ENCODE data around the gene ASNSD1.

Gene ASNSD1

DNA sequence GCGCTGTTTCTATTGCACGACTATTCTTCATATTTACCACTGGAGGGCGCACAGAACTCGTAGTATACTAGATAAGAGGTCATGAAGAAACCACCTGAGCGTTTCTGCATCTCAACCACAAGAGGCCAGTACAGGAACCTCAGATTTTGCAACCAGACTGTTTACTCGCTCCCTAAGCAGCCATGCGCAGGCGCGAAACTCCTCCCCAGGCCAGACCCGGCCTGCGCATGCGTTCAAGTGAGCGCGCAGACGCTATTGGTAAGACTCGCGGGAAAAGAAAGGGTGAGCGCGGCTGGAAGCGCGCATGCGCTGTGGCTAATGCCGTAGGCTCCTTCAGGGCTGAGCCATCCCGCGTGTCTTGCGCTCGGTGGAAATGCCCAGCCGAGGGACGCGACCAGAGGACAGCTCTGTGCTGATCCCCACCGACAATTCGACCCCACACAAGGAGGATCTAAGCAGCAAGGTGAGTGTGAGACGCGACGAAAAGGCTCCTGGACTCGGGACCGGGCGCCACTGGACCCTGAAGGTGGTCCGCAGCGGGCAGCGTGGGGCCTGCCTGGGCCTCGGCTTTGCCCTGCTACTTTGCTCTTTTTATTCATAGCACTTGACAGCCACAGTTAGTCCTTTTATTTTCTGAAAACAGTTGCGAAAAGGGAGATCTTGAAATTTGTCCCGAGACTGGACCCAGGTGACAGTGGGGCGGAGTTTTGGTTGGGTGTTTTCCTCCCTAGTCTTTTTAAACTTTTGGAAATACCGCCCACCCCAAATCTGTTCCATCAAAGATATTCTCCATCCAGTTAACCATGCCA is at the start of gene ASNSD1:
Gene ASNSD1 (plus strand): TSS at position 312 of the 809 bp plus-strand sequence. CDS start 4,674 bp downstream, outside the sequence.
- DNase-seq: peak; percentile 99

DNA sequence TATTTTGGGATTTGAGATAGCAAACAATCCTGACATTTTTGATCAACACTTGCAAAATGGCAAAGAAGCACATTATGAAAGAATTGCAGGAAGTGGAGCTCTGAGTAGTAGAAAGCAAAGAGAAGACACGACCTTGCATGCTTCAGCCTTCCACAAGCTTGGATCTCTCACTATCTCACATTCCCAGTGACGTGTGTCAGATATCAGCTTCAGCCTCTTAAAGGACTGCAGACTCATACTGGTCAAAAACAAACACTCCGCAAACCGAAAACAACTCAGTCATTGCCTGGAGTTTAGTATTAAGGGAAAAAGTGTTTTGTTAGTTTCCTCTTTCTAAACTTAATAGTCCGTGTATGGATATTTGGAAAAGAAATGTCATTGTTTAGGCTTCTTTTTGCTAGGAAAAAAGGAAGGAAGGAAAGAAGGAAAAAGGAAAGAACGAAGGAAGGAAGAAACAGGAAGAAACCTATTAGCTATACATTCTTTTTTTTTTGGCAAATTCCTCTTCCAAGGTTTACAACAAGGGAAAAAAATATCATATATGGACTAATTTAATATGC is 48.1 kb upstream of the ASNSD1 start:
- DNase-seq: no peak

GRCh38 chr2:189613650-189614420 is 47.4 kb upstream of the ASNSD1 start:
- no peak for DNase-seq

DNA sequence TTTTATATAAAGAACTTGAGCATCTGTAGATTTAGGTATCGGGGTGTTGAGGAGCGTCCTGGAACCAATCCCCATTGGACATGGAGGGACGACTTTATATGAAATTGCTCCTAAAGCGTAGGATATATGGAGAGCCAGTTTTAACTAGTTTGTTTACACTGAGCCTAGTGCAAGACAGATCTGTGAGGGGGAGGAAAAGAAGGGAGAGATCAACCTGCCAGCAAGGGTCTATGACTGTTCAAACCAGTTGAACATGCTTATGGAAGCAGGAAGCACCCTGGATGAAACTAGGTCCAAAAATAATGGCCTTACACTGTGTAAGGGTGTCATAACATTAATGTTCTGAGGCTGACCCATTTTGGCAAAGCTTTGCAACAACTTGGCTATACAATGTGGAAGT is 46.7 kb upstream of the ASNSD1 start:
- no peak for DNase-seq

GRCh38 chr2:189618197-189618596 is 43.1 kb upstream of the ASNSD1 start:
- DNase-seq: no peak

DNA sequence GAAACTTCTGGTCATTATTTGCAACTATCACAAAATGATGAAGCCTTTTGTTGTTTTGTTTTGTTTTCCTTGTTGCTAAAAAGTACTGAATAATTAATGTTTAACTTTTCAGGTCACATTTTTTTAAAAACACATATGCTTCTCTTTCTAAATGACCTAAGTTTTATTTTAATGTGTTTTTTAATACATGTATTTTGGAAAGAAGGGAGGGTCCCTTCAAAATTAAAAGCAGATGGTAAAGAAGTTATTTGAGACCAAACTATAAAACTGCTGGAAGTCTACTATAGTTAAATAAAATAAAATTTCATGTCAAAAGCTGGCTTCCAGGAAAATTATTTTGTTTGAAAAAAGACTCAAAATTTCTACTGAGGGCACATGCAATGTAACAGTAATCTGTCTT is 39.5 kb upstream of the ASNSD1 start:
- DNase-seq: no peak

DNA sequence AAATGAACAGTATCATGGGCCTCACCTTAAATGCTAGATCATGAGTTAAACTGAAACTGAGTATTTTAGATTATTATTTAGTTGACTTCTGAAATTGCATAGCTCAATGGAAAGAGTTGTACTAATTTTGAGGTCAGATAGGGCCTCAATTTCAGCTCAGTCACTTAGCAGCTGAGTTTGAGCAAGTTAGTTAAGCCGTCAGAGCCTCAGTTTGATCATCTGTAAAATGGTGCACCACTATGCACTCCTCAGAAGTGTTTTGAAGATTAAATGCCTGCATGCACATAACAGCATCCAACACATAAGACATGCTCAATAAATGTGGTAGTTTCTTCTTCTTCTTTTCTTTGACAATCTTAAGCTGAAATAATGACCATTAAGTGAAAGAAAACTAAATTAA is 38.2 kb upstream of the ASNSD1 start:
- no peak for DNase-seq

DNA sequence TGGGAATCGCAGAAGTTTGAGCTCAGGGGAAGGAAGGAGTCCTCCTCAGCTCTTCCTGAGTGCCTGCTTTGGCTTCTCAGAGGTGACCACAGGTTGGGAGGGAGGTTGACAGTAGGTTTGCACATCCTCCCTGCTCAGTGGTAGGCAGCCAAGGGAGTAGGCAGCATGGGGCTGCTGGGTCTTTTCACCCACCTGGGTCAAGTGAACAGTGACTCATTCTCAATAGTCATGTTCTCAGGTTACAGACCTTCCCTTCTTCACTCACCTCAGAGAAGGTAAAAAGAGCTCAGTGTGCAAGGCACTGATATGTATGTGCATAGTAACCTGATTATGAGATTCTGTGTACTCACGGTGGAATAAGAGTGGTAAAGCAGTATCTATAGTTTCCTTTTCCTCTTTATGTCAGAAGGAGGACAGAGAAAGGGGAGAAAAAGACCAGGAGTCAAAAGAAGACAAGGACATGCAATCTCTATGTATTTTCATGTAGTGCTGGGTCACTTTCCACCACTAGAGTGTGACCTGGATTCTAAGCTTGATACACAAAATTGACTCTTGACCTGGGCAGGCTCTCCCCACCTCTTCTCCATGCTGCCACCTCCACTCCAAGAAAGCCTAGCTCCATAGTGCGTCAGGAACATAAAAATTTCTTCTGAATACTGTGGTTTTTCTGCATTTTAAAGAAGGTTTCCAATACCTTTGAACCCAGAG is 36.5 kb upstream of the ASNSD1 start:
- DNase-seq: no peak

DNA sequence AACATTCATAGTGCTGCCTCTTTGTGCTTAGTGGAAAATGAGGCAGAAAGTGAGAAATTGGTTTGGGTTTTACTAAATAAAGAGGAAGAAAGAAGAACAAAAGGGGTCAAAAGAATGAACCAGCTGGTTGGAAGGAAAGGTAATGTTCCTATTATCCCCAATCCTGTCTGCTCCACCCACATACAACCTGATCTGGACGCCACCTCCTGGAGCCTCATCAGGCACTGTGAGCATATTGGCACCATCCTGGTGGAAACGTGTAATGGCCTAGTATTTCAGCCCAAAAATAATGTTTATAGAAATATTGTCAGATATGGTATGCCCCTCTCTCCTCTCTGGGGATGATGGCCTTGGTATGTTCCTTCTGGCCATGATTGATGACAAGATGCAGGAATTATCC is 35.6 kb upstream of the ASNSD1 start:
- no peak for DNase-seq

DNA sequence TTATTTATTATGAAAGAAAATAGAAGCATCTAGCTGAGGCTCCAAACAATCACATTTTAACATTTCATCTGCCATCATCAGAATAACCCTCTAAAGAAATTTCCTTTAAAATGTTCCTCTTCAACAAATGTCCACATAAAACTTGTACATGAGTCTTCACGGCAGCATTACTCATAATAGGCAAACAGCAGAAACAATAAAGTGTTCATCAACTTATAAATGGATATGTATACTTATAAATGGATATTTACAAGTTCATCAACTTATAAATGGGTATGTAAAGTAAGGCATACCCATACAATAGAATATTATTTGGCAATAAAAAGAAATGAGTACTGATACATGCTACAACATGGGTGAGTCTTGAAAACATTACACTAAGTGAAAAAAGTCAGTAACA is 33.5 kb upstream of the ASNSD1 start:
- no peak for DNase-seq

GRCh38 chr2:189628817-189629530 is 32.3 kb upstream of the ASNSD1 start:
- DNase-seq: no peak

DNA sequence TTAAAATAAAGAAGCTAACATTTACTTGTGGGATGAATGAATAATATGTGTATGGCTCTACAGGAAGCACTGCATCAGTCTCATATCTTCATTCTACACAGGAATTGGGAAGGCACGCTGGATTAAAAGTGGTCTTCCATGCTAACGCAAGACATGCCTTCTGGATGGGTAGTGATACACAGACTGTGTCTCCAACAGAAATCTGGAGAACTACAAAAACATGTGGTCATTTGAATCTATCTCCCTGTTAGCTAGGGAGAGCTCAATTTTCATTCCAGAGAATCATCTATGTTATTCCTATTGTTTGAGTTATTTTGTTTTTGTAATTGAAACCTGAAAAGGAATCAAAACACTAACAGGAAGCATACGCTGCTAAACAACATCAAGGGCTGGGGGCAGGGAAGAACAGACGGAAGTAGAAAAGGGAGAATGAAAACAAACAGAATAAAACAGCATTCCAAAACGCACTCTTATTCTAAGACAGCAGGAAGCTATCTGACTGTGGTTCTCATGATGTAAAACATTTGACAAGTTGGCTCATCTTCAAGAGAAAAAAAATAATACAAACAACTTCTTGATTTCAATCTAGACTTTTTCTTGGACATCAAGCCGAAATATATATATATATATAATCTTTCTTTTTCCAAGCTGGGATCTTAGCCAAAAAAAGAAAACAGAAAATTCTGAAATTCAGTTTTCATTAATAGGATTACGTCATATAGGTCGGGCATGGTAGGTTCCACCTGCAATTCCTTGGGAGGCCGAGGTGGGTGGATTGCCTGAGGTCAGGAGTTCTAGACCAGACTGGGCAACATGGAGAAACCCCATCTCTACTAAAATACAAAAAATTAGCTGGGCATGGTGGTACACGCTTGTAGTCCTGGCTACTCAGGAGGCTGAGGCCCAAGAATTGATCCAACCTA is 31.5 kb upstream of the ASNSD1 start:
- no peak for DNase-seq

GRCh38 chr2:189631849-189632248 is 29.4 kb upstream of the ASNSD1 start:
- no peak for DNase-seq

GRCh38 chr2:189633392-189633811 is 27.9 kb upstream of the ASNSD1 start:
- no peak for DNase-seq

DNA sequence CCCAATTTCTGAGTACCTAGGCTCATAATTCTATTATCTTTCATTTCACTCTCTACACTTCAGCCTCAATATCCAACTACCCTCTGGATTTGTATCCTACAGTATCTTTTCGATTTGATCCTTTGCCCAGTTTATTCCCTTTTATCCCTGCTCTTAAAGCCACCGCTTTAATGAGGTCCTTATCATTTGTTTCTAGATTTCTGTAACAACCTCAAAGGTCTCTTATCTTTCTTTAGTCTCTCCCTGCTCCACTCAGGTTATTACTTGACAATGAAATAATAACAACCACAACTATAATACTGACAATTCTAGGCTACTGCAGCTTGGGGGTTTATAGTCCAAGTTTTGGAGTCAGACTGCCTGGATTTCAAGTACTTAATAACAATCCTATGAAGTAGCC is 25.9 kb upstream of the ASNSD1 start:
- no peak for DNase-seq

- no peak for DNase-seq
Measured at GRCh38 chr2:189638301-189639006, 22.8 kb upstream of the ASNSD1 start.

DNA sequence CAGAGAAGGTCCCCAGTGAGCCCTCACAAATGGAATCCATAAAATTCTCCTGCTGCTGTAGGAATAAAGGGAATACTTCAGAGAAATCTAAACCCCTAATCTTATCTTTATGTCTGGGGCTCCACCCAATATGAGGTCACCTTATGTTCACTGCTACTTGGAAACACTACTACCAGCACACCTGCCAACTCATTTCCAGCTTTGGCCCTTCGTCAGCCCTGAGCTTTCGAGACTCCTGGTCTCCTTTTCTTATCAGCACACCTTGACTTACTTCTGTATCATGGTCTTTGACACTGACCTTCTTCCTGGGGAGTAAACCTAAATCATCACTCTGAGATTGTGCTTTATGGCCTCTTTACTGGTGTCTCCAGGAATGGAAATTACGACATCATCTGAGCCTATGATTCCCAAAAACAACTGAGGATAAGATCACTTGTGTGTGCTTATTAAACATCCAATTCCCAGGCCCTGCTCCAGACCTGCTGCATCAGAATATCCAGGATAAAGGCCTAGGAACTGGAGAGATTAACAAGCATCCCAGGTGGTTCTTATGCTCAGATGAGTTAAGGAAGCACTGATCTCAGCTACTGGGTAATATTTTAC is 22.2 kb upstream of the ASNSD1 start:
- no peak for DNase-seq

- no peak for DNase-seq
Measured at GRCh38 chr2:189641002-189641401, 20.3 kb upstream of the ASNSD1 start.

DNA sequence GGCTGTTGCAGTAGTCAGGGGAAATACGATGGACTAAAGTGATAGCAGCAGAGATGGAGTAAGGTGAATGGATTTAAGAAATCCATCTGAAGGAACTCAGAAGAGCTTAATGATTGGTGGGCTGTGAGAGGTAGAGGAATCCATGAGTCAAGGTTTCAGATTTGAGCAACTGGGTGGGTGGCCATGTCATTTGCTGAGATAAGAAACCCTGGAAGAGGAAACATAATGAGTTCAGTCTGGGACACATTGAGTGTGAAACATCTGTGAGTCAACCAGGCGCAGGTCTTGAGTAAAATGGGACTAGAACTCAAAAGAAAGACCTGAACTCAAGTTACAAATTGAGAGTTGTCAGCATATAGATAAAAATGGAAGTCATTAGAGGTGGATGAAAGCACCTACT is 19.7 kb upstream of the ASNSD1 start:
- no peak for DNase-seq

DNA sequence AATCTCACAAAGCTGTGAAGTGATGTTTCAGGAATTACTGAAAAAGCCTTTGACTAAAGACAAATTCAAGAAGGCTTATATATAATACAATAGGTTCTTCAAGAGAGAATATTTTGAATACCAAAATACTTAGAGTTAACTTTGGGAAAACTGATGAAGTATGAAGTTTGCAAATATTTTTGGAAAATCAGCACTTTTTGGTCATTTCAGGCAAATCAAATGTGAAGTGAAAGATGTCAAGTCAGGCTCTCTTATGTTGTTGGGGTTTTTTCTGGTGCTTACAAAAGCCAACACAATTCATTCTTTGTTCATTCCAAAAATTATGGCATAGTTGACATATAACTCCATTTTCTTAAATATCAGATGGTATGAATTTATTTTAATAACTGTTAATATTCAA is 14.7 kb upstream of the ASNSD1 start:
- DNase-seq: no peak

Data from NCI-H1092 treated with DMSO at 0.1 percent for 48 hours (cell line).